Adipocyte (in vitro differentiated cells): ENCODE results near the gene BABAM2.
"Not testable (repeated sequence)": the region's sequence is repeated elsewhere in the genome, so short reads cannot be mapped to it uniquely, and the experiment has no call there.

ENCODE experiments used
- DNase-seq: peaks from one replicate; pipeline ENCODE4 v3.0.0-alpha.2; 2015; ENCODE audit warnings: low read depth
- H3K27me3 ChIP-seq: replicated peaks from 2 replicates; pipeline ENCODE4 v1.7.0; 2013; ENCODE audit warnings: mild to moderate bottlenecking, low read length, moderate library complexity; ENCODE audit not compliant: control insufficient read depth, insufficient read depth
- H3K36me3 ChIP-seq: 2 replicates; pipeline ENCODE4 v1.7.0; 2013; ENCODE audit warnings: low read length, mild to moderate bottlenecking, moderate library complexity; ENCODE audit not compliant: control insufficient read depth, insufficient read depth, severe bottlenecking
- H3K4me1 ChIP-seq: 2 replicates; pipeline ENCODE4 v1.7.0; 2013; ENCODE audit warnings: mild to moderate bottlenecking, low read length, moderate library complexity; ENCODE audit not compliant: control insufficient read depth, insufficient read depth
- H3K4me3 ChIP-seq: 2 replicates; pipeline ENCODE4 v1.7.0; 2013; ENCODE audit warnings: mild to moderate bottlenecking, low read length, moderate library complexity
- H3K9ac ChIP-seq: 2 replicates; pipeline ENCODE4 v1.7.0; 2013; ENCODE audit warnings: mild to moderate bottlenecking, low read length, moderate library complexity
- H3K9me3 ChIP-seq: 2 replicates; pipeline ENCODE4 v1.7.0; 2013; ENCODE audit warnings: mild to moderate bottlenecking, low read length, moderate library complexity; ENCODE audit not compliant: control insufficient read depth

The BABAM2 gene

GRCh38 chr2:28098501-28099225 is 208.1 kb downstream of the BABAM2 start:
- Histone ChIP-seq H3K9me3 (no peaks in the 10 kb centered on the region), H3K36me3 (no peaks in the 10 kb centered on the region), H3K4me3 (no peak overlapping the region), H3K4me1 (peaks cover 56% of the 10 kb centered on the region), H3K27me3 (no peaks in the 10 kb centered on the region), H3K9ac (no peak overlapping the region)
- no peak for DNase-seq

GRCh38 chr2:28101123-28101522 is 210.6 kb downstream of the BABAM2 start:
- Histone ChIP-seq H3K9me3 (no peaks in the 10 kb centered on the region), H3K4me3 (no peak overlapping the region), H3K9ac (no peak overlapping the region), H3K36me3 (no peaks in the 10 kb centered on the region), H3K4me1 (peaks cover 56% of the 10 kb centered on the region), H3K27me3 (no peaks in the 10 kb centered on the region)
- no peak for DNase-seq

DNA sequence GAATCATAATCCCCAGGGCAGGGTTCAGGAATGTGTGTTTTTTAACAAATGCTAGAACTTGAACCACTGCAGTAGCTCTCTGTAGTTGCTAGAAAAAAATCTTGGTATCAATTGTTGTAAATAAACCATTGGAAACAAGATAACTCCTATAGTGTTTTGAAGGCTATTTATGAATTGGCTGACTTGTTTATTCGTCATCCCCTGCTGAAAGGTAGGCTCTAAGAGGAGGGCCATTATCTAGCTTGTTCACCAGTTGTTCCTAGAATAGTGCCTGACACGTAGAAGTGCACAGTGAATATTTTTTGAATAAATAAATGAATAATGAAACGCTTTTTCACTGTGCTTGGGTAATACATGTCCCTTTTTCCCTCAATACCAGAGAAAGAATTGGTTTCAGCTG is 211.4 kb downstream of the BABAM2 start:
- H3K36me3 ChIP-seq, result no peaks in the 10 kb centered on the region
- H3K9me3 ChIP-seq, result no peaks in the 10 kb centered on the region
- peaks cover 49% of the 10 kb centered on the region for H3K4me1 ChIP-seq
- no peak for DNase-seq
- no peaks in the 10 kb centered on the region for H3K27me3 ChIP-seq
- H3K9ac ChIP-seq, result peak overlapping the region; percentile 75
- peak overlapping the region; percentile 72 for H3K4me3 ChIP-seq

GRCh38 chr2:28102455-28102874 is 211.9 kb downstream of the BABAM2 start:
- H3K27me3 ChIP-seq, result no peaks in the 10 kb centered on the region
- no peaks in the 10 kb centered on the region for H3K9me3 ChIP-seq
- peak overlapping the region; percentile 72 for H3K4me3 ChIP-seq
- peaks cover 46% of the 10 kb centered on the region for H3K4me1 ChIP-seq
- H3K36me3 ChIP-seq, result no peaks in the 10 kb centered on the region
- DNase-seq, result peak; percentile 48
- peak overlapping the region; percentile 75 for H3K9ac ChIP-seq

DNA sequence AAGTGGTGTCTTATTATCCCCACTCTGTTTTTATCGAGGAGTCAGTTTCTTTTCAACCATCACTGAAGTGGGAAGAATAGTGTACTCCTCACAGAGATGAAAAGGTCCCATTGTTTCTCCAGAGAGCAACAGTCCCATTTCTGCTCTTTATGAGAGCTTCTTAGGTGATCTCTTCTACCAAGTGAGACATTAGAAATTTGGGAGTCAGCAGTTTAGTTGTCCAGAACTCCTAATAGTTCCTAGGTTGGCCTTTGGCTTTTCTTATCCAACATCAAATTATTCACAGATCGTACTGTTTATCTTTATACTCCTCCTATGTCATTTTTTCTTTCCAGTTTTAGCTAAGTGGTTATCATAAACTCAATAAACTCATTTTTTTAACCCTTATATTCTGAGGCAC is 213.1 kb downstream of the BABAM2 start:
- Histone ChIP-seq H3K36me3 (no peaks in the 10 kb centered on the region), H3K9ac (no peak overlapping the region), H3K4me1 (peaks cover 46% of the 10 kb centered on the region), H3K9me3 (no peaks in the 10 kb centered on the region), H3K4me3 (no peak overlapping the region), H3K27me3 (no peaks in the 10 kb centered on the region)
- DNase-seq, result no peak

- Histone ChIP-seq H3K27me3 (no peaks in the 10 kb centered on the region), H3K4me3 (peak overlapping the region; percentile 24), H3K9me3 (no peaks in the 10 kb centered on the region), H3K4me1 (peaks cover 22% of the 10 kb centered on the region), H3K9ac (peak overlapping the region; percentile 25), H3K36me3 (no peaks in the 10 kb centered on the region)
- DNase-seq, result peak; percentile 25
Measured at GRCh38 chr2:28108143-28108542, 217.6 kb downstream of the BABAM2 start.

DNA sequence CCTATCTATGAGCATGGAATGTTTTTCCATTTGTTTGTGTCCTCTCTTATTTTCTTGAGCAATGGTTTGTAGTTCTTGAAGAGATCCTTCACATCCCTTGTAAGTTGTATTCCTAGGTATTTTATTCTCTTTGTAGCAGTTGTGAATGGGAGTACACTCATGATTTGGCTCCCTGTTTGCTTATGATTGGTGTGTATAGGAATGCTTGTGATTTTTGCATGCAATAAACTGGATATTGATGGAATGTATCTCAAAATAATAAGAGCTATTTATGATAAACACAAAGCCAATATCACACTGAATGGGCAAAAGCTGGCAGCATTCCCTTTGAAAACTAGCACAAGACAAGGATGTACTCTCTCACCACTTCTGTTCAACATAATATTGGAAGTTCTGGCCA is 223.2 kb downstream of the BABAM2 start:
- not testable (repeated sequence) for H3K9ac ChIP-seq, H3K9me3 ChIP-seq, H3K36me3 ChIP-seq, DNase-seq, H3K4me1 ChIP-seq, H3K4me3 ChIP-seq, H3K27me3 ChIP-seq

DNA sequence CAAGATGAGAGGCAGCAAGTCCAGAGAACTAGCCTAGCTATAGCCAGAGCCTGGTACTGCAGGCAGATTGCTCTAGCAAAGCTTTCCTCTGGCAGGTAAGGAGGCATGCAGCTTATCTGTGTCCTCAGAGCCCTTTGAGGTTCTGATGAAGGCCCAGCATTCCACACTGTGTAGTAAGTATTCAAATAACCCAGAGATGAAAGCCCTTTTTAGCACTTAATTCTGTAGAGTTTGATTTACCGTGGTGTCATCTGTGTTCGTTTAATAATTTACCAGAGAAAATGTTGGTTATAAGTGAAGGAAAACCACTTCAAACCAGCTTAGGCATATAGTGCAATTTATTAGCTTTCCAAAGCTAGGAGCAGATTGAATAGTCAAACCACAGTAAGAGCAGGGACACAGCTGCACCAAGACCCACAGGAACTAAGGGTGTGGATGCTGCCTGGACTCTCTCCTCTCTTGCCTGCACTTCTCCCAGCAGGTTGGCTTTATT is 226.6 kb downstream of the BABAM2 start:
- Histone ChIP-seq H3K36me3 (no peaks in the 10 kb centered on the region), H3K4me3 (no peak overlapping the region), H3K27me3 (no peaks in the 10 kb centered on the region), H3K4me1 (no peaks in the 10 kb centered on the region), H3K9me3 (no peaks in the 10 kb centered on the region), H3K9ac (no peak overlapping the region)
- DNase-seq, result no peak

DNA sequence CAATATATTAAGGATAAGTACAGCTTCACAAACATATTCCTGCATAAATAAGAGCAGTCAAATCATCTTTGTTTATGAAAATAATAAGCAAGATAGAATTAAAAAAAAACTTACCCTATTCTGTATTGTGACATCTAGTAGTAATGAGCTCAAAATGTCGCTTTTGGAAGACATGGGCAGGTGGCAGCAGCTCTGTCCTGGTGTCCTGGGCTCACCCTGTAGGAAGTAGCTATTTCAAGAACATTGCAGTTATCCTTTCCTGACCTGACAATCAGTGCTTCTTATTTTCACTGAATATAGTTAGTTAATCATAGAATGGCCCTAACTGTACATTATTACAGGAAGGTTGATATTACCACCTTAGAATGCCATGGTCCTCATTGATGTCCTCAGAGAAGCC is 229.1 kb downstream of the BABAM2 start:
- peaks cover 7% of the 10 kb centered on the region for H3K4me1 ChIP-seq
- no peaks in the 10 kb centered on the region for H3K9me3 ChIP-seq
- H3K27me3 ChIP-seq, result no peaks in the 10 kb centered on the region
- no peak overlapping the region for H3K9ac ChIP-seq
- DNase-seq, result no peak
- H3K36me3 ChIP-seq, result no peaks in the 10 kb centered on the region
- H3K4me3 ChIP-seq, result no peak overlapping the region

DNA sequence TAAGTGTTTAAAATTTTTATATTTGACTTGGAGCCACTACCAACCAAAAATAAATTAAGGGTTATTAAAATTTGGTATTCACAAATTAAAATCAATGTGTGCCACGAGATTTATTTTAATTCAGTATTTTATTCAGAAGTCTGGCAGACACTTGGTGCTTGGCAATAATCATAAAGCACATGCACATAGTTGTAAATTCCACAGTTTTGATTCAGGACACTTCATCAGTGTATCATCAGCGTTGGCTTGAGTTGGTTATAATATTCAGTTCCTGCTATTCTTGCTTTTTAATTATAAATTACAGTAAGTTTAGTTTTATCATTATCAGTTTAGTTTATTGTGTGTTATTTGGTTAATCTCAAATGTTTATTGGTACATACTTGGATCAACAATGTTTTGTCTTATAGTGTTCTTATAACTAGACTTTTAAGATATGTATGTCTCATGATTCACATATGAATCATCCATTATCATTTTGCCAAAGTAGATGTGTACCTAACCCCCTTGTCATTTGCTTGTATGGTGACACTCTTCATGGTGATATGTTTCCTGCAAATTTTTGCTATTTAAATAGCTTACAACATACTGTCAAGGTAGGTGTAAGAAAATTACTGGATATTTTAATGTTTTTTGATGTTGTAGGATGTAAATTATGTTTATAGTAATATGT is 237.9 kb downstream of the BABAM2 start:
- Histone ChIP-seq H3K9ac (no peak overlapping the region), H3K9me3 (no peaks in the 10 kb centered on the region), H3K4me3 (no peak overlapping the region), H3K36me3 (no peaks in the 10 kb centered on the region), H3K4me1 (peaks cover 34% of the 10 kb centered on the region), H3K27me3 (no peaks in the 10 kb centered on the region)
- no peak for DNase-seq

- H3K4me3 ChIP-seq, result no peak overlapping the region
- no peaks in the 10 kb centered on the region for H3K9me3 ChIP-seq
- H3K27me3 ChIP-seq, result no peaks in the 10 kb centered on the region
- H3K4me1 ChIP-seq, result peaks cover 37% of the 10 kb centered on the region
- H3K36me3 ChIP-seq, result no peaks in the 10 kb centered on the region
- no peak overlapping the region for H3K9ac ChIP-seq
- DNase-seq, result peak; percentile 69
Measured at GRCh38 chr2:28129955-28130695, 239.6 kb downstream of the BABAM2 start.
